ENCODE data around the gene ZNF775. TPM values are rescaled to one million over a fixed set of nuclear protein-coding genes. Genes with fewer than 3 reads are reported as not detected.
A peak's percentile ranks its signal among the peaks of the same experiment; 100 is the strongest.

Gene ZNF775
- total RNA-seq, 4 donors from 2014 or later: 1.2 to 2.3 (median 1.8) TPM

DNA sequence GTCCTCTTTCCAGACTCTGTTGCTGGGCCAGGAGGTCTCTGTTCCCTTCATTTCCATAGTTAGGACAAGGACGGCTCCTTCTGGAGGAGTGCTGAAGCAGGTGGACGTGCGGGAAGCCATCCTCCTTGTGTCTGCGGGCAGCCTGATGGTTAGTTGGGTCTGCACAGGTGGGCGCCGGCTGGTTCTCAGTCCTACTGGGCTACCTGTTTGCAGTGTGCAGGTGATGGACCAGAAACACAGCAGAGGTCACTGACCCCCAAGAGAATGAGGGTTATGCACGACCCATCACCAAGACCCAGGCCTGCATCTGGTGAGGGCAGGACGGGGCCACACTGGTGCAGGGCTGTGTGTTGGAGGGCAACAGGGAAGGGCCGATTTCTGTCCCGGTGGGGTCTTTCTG lies 45.5 kb upstream of the ZNF775 start:
- H3K27ac ChIP-seq: peak overlapping the region in 1 of 4 donors; percentile 69
- DNase-seq: no peak
- no peaks in the 10 kb centered on the region for H3K27me3 ChIP-seq
- H3K36me3 ChIP-seq: peaks cover 0 to 48% (median 0%) of the 10 kb centered on the region in 3 donors
- no peaks in the 10 kb centered on the region for H3K9me3 ChIP-seq
- no peak overlapping the region for H3K4me3 ChIP-seq
- intact Hi-C loops (cut with DNase I): no loop called here
- 69 to 95% methylated on average over 2 to 4 of the region's 10 CpGs for WGBS, 2 donors
- TF ChIP-seq POLR2A (IDR thresholded peaks at IDR 0.05): no peak
- TF ChIP-seq, protein P1, sequence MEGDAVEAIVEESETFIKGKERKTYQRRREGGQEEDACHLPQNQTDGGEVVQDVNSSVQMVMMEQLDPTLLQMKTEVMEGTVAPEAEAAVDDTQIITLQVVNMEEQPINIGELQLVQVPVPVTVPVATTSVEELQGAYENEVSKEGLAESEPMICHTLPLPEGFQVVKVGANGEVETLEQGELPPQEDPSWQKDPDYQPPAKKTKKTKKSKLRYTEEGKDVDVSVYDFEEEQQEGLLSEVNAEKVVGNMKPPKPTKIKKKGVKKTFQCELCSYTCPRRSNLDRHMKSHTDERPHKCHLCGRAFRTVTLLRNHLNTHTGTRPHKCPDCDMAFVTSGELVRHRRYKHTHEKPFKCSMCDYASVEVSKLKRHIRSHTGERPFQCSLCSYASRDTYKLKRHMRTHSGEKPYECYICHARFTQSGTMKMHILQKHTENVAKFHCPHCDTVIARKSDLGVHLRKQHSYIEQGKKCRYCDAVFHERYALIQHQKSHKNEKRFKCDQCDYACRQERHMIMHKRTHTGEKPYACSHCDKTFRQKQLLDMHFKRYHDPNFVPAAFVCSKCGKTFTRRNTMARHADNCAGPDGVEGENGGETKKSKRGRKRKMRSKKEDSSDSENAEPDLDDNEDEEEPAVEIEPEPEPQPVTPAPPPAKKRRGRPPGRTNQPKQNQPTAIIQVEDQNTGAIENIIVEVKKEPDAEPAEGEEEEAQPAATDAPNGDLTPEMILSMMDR (IDR thresholded peaks at IDR 0.05): no peak
- peaks cover 8 to 49% (median 15%) of the 10 kb centered on the region in 3 donors for H3K4me1 ChIP-seq

DNA sequence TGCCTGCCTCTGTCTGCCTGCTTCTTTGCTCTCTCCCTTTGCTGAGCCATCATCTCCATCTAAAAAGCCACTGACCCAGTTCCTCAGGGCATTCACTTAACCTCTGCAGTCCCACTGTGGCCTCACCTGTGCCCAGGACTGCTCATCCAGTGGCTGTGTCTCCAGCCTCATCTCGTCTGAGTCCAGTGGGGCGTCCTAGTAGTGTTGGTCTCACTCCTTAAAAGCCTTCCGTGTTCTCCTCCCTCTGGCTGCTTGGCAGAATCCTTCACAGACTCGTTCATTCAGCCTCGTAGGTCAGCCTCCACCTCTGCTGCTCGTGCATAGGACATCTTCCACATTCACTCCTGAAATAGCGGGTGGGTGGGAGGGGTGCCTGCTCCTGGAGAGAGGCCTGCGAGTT lies 45.0 kb upstream of the ZNF775 start:
- Histone ChIP-seq H3K4me1 (peaks cover 8 to 54% (median 18%) of the 10 kb centered on the region in 3 donors), H3K9me3 (no peaks in the 10 kb centered on the region), H3K4me3 (no peak overlapping the region), H3K27ac (peak overlapping the region in 2 of 4 donors; percentile 51 to 69), H3K27me3 (no peaks in the 10 kb centered on the region), H3K36me3 (peaks cover 0 to 44% (median 0%) of the 10 kb centered on the region in 3 donors)
- intact Hi-C loops (cut with DNase I): no loop called here
- WGBS, 2 donors: 80 to 92% methylated on average over 5 to 6 of the region's 8 CpGs
- TF ChIP-seq, protein P1 (IDR thresholded peaks at IDR 0.05): no peak
- TF ChIP-seq POLR2A (IDR thresholded peaks at IDR 0.05): no peak
- DNase-seq: no peak

- Histone ChIP-seq H3K9me3 (no peaks in the 10 kb centered on the region), H3K4me1 (peaks cover 10 to 55% (median 27%) of the 10 kb centered on the region in 3 donors), H3K27ac (peak overlapping the region; percentile 35 to 79 (median 61)), H3K36me3 (peaks cover 0 to 32% (median 0%) of the 10 kb centered on the region in 3 donors), H3K4me3 (no peak overlapping the region), H3K27me3 (peaks cover 0 to 5% (median 0%) of the 10 kb centered on the region in 4 donors)
- WGBS, 2 donors: 46 to 48% methylated on average over 7 of the region's 7 CpGs
- intact Hi-C loops (cut with DNase I): no loop called here
- DNase-seq: no peak
- TF ChIP-seq POLR2A (IDR thresholded peaks at IDR 0.05): no peak
- TF ChIP-seq, protein P1 (IDR thresholded peaks at IDR 0.05): no peak
These were observed 43.9 kb upstream of the ZNF775 start for GRCh38 chr7:150335108-150335773.

GRCh38 chr7:150335774-150336112 lies 43.4 kb upstream of the ZNF775 start:
- intact Hi-C loops (cut with DNase I): no loop called here
- H3K27me3 ChIP-seq: peaks cover 0 to 10% (median 2%) of the 10 kb centered on the region in 4 donors
- no peak overlapping the region for H3K4me3 ChIP-seq

GRCh38 chr7:150336746-150337145 lies 42.4 kb upstream of the ZNF775 start:
- Histone ChIP-seq H3K4me3 (no peak overlapping the region), H3K36me3 (peaks cover 0 to 17% (median 0%) of the 10 kb centered on the region in 3 donors), H3K27ac (peak overlapping the region in 3 of 4 donors; percentile 53 to 79 (median 69)), H3K4me1 (peaks cover 25 to 69% (median 37%) of the 10 kb centered on the region in 3 donors), H3K9me3 (no peaks in the 10 kb centered on the region), H3K27me3 (peaks cover 0 to 20% (median 6%) of the 10 kb centered on the region in 4 donors)
- 81% methylated on average over 3 of the region's 14 CpGs; no CpG with 5 or more reads in 1 of the 2 donors for WGBS, 2 donors
- TF ChIP-seq, protein P1 (IDR thresholded peaks at IDR 0.05): no peak
- TF ChIP-seq POLR2A (IDR thresholded peaks at IDR 0.05): no peak
- DNase-seq: no peak
- intact Hi-C loops (cut with DNase I): no loop called here

More at GRCh38 chr7:150335774-150336112, 43.4 kb upstream of the ZNF775 start:
- WGBS, 2 donors: 47 to 71% methylated on average over 3 to 6 of the region's 6 CpGs
- no peaks in the 10 kb centered on the region for H3K9me3 ChIP-seq
- H3K4me1 ChIP-seq: peaks cover 15 to 59% (median 31%) of the 10 kb centered on the region in 3 donors
- H3K27ac ChIP-seq: peak overlapping the region; percentile 35 to 79 (median 61)
- peaks cover 0 to 27% (median 0%) of the 10 kb centered on the region in 3 donors for H3K36me3 ChIP-seq
- DNase-seq: no peak
- no peak for TF ChIP-seq POLR2A (IDR thresholded peaks at IDR 0.05)
- TF ChIP-seq, protein P1 (IDR thresholded peaks at IDR 0.05): no peak

All from esophagus squamous epithelium (tissue), 5 donors.